EH (cell line): ENCODE measurements around the gene ZFPM1.

Experiments used
- DNase-seq: peaks from one replicate; pipeline ENCODE4 v3.0.0-alpha.2; 2015; ENCODE audit warnings: low read depth

Gene ZFPM1

DNA sequence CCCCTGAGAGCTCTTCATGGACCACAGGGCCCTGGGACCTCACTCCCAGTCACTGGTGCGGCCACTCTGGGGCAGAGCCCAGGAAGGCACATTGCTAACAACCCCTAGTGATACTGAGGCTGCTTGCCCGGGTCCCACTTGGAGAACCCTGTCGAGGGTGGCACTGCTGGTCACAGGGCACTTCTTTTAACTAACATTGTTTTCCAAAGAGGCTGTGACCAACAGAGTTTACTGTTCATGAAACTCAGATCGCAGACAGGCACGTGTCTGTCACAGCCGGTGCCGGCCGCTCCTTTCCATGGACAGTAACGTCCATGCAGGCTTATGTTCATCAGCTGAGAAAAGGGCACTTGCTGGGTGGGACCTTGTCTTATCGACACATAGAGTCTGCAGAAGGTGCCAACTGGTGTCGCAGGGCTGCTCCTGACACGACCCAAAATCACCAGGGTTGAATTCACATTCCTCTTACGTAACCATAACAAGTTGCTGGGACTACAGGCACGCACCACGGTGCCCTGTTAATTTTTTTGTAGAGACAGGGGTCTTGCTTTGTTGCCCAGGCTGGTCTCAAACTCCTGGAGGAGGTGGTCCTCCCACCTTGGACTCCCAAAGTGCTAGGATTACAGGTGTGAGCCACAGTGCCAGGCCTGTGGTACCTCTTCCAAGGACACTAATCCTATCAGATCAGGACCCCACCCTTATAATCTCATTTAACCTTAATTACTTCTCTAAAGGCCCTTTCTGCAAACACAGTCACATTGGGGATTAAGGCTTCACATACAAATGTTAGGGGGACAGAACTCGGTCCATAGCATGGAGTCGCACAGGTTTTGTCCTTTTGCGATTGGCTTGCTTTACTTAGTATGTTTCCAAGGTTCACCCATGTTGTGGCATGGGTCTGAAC is 115.9 kb downstream of the ZFPM1 start:
- no peak for DNase-seq

DNA sequence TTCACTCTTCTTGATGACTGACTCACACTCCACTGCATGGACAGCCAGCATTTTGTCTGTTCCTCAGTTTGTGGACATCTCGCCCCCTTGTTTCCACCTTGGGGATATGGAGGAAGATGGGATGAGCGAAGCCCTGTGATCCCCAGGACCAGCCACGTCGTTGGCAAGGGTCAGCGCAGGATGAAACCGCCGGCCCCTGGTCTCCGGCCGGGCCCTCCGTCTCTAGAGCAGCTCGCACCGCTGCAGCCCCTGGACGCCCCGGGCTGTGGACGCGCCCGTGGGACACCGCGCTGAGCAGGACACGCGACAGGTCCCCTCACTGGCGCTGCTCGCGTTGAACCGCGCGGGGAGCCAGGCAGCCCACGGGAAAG is 116.5 kb downstream of the ZFPM1 start:
- no peak for DNase-seq

DNA sequence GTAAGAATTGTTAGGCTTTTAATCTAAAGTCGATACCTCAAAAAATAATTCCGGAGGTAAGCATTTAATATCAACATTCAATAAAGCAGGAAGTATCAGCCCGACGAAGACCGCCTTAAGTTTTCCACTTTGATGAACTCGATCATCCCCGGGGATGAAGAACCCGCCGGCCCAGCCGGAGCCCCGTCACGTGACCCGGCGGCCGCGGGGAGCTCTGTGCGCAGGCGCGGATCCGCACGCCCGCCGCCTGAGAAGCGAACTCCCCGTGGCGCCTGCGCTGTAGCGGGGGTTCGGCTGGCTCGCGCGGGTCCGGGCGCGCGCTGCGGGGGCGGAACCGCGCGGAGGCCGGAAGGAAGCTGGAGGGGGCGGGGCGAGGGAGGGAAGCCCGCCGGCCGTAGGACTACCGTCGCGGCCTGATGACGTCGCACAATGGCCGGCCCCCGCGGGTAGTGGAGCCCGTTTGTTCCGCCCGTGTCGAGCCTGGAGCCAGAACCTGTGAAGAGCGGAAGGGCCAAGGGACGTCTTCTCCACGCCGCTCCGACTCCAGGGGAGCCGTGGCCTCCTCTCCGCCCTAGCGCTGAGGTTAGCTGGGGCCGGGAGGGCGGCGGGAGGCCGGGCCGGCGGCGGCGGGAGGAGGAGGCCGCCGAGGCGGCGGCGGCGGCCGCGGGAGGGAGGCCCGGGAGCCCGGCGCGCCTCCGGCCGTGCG is 117.1 kb downstream of the ZFPM1 start, which contains the start of gene ZC3H18:
Gene ZC3H18 (plus strand): TSS at position 419 of the 706 bp plus-strand sequence. CDS start 6,721 bp downstream, outside the sequence.
- peak; percentile 95 for DNase-seq

- peak; percentile 26 for DNase-seq
These were observed 117.6 kb downstream of the ZFPM1 start for GRCh38 chr16:88570691-88571092.

DNA sequence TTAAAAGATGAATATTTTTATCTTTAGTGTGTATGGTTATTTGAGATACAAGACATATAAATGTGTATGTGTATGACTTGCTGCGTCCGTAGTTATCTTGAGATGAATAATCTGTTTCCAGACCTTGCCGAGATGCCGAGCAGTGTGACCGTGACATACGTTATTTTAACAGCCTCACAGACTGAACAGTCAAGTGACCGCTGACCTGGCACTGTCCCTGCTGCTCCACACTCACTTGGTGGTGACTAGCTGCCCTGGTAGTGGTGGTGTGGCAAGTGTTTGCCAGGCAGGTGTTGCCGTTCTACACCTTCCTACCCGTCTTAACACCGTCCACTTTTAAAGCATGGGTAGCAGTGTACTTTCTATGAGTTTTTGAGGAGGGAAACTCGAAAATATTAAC is 122.2 kb downstream of the ZFPM1 start:
- no peak for DNase-seq

DNA sequence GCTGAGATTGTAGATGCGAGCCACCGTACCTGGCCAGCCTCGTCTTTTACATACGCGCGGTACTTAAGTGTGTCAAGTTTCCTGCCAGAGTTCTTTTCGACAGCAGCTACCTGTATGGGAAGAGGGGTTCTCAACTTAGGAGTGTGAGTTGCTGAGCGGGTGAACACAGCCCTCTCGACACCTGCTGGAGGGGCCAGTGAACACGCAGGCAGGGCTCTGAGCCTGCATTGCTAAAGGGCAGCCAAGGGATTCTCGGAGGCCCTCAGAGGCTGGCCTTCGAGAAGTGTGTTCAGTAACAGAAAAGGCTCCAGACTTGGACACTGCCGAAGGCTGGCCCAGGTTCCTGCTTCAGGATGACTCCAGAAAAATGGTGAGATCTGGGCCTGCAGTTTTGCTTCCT is 123.2 kb downstream of the ZFPM1 start:
- no peak for DNase-seq

DNA sequence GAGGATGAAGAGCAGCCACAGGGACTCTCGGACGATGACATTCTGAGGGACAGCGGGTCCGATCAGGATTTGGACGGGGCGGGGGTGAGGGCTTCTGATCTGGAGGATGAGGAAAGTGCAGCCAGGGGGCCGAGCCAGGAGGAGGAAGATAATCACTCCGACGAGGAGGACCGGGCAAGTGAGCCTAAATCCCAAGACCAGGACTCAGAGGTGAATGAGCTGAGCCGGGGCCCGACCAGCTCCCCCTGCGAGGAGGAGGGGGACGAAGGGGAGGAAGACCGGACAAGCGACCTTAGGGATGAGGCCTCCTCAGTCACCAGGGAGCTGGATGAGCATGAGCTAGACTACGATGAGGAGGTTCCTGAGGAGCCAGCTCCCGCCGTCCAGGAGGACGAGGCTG is 124.1 kb downstream of the ZFPM1 start:
- no peak for DNase-seq

GRCh38 chr16:88578446-88579313 is 125.6 kb downstream of the ZFPM1 start:
- DNase-seq = no peak

DNA sequence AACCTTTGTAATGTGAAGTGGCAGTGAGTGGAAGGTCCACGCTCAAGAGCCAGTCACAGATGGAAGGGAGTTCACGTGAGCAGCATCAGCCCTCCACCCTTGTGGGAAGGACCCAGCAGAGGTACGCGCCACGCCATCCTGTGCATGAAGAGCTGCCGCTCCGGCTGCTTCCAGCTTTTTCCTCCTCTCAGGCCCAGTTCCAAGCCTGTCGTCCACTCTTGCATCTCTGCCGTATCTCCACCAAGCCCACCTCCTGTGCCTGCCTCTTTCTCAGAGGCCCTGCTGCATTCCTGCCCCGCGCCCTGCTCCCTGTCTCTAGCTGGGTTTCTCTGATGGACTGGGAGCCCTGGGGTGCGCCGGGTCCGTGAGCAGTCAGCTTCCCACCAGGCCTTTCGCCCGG is 127.3 kb downstream of the ZFPM1 start:
- DNase-seq = no peak

DNA sequence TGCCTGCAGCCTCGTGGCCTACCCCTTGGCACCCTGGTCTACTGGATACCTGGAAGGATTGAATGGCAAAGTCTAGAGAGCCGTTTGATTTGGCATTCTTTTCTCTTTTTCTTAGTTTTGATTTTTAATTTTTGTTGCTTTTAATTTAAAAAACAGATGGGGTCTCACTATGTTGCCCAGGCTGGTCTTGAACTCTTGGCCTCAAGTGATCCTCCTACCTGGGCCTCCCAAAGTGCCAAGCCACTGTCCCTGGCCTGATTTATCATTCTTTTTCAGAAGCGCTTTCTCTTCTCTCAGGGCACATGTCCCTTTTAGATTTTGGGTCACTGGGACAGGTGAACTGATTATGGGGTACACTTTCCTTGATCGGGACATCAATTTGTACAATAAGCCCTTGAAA is 128.0 kb downstream of the ZFPM1 start:
- DNase-seq = no peak

GRCh38 chr16:88582912-88583575 is 130.0 kb downstream of the ZFPM1 start:
- no peak for DNase-seq

- no peak for DNase-seq
These were observed 131.6 kb downstream of the ZFPM1 start for GRCh38 chr16:88584676-88585075.

DNA sequence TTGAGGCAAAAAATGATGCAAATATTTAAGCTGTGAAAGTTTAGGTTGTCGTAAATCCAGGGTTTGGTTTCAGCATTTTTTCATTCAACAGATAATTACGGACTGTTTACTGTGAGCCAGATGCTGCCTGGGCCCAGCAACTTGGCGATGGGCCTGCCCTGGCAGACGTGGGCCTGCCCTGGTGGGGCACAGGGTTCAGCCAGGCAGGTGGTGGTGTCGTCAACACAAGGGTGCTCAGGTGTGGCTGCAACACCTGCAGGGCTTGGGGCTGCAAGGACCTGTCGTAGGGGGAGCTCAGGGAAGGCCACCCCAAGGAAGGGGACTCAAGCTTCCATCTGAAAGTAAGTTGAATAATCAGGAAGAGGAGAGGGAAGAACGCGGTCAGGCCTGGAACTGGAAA is 132.2 kb downstream of the ZFPM1 start:
- no peak for DNase-seq

- no peak for DNase-seq
These were observed 133.0 kb downstream of the ZFPM1 start for GRCh38 chr16:88585927-88586581.
